Epithelial cell of proximal tubule (primary cell): Measurements from ENCODE around the gene PCDHGB3. TPM values are rescaled to one million over a fixed set of nuclear protein-coding genes. Genes with fewer than 3 reads are reported as not detected.
A peak's percentile ranks its signal among the peaks of the same experiment; 100 is the strongest.

Experiments used
- DNase-seq: peaks from one replicate; pipeline ENCODE4 v3.0.0-alpha.2; 2011; ENCODE audit warnings: low read depth
- H3K4me3 ChIP-seq: 2 replicates; pipeline ENCODE4 v1.5.1; 2011; ENCODE audit warnings: low read depth, mild to moderate bottlenecking, low read length
- CTCF ChIP-seq: conservative IDR thresholded peaks from 2 replicates; pipeline ENCODE4 v1.5.1; 2012; ENCODE audit warnings: low read depth, mild to moderate bottlenecking, low read length
- total RNA-seq: library from RNA; depleted of rRNA; stranded (reverse); fragments of >200 nt; gene quantifications from 2 replicates; pipeline ENCODE4 v1.2.3, GENCODE V29; 2015

PCDHGB3 gene
- total RNA-seq, 1 donor from 2014 or later, result 1.1 TPM

GRCh38 chr5:141349917-141350619 lies 20.0 kb upstream of the PCDHGB3 start, which contains the start of gene PCDHGB1:
PCDHGB1 (plus strand) TSS chr5:141350099; CDS start chr5:141350261, 162 bp downstream.
- no peak for DNase-seq

GRCh38 chr5:141351591-141351990 lies 18.5 kb upstream of the PCDHGB3 start:
- DNase-seq, result no peak
- no peak for TF ChIP-seq CTCF
- no peak overlapping the region for H3K4me3 ChIP-seq

More at GRCh38 chr5:141349917-141350619, 20.0 kb upstream of the PCDHGB3 start, which contains the start of gene PCDHGB1:
- peak; percentile 54 for TF ChIP-seq CTCF
- H3K4me3 ChIP-seq, result peak within 1 kb of the TSS; percentile 37

GRCh38 chr5:141354900-141355469 lies 15.1 kb upstream of the PCDHGB3 start, which contains the start of gene PCDHGA4:
PCDHGA4 (plus strand) TSS chr5:141355021; CDS start chr5:141355108, 87 bp downstream.
- peak; percentile 52 for TF ChIP-seq CTCF
- no peak for DNase-seq
- H3K4me3 ChIP-seq, result peak within 1 kb of the TSS; percentile 32

GRCh38 chr5:141355641-141356040 lies 14.4 kb upstream of the PCDHGB3 start:
- no peak overlapping the region for H3K4me3 ChIP-seq
- TF ChIP-seq CTCF, result no peak
- no peak for DNase-seq

- H3K4me3 ChIP-seq, result no peak overlapping the region
- no peak for DNase-seq
- no peak for TF ChIP-seq CTCF
These were observed 13.9 kb upstream of the PCDHGB3 start for GRCh38 chr5:141356133-141356532.

GRCh38 chr5:141356950-141357349 lies 13.1 kb upstream of the PCDHGB3 start:
- no peak for DNase-seq
- H3K4me3 ChIP-seq, result no peak overlapping the region
- TF ChIP-seq CTCF, result no peak
